Measurements from ENCODE around the gene ACOXL.

ACOXL gene

DNA sequence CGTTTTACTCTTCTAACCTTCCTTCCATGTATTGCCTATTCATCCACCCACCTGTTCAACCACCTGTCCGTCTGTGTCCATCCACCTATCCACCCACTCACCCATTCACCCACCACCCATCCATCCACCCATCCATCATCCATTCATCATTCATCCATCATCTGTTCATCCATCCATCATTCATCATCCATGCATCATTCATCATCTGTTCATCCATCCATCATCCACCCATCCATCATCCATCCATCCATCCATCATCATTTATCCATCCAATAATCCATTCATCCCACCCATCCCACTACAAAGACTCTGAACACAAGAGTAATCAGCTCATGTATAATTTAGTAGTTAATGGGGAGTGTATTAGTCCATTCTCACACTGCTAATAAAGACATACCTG, 78.0 kb downstream of the ACOXL start:
- H3K27ac ChIP-seq = no peak overlapping the region
- TF ChIP-seq, protein P1, sequence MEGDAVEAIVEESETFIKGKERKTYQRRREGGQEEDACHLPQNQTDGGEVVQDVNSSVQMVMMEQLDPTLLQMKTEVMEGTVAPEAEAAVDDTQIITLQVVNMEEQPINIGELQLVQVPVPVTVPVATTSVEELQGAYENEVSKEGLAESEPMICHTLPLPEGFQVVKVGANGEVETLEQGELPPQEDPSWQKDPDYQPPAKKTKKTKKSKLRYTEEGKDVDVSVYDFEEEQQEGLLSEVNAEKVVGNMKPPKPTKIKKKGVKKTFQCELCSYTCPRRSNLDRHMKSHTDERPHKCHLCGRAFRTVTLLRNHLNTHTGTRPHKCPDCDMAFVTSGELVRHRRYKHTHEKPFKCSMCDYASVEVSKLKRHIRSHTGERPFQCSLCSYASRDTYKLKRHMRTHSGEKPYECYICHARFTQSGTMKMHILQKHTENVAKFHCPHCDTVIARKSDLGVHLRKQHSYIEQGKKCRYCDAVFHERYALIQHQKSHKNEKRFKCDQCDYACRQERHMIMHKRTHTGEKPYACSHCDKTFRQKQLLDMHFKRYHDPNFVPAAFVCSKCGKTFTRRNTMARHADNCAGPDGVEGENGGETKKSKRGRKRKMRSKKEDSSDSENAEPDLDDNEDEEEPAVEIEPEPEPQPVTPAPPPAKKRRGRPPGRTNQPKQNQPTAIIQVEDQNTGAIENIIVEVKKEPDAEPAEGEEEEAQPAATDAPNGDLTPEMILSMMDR (conservative IDR thresholded peaks at IDR 0.05) = no peak

DNA sequence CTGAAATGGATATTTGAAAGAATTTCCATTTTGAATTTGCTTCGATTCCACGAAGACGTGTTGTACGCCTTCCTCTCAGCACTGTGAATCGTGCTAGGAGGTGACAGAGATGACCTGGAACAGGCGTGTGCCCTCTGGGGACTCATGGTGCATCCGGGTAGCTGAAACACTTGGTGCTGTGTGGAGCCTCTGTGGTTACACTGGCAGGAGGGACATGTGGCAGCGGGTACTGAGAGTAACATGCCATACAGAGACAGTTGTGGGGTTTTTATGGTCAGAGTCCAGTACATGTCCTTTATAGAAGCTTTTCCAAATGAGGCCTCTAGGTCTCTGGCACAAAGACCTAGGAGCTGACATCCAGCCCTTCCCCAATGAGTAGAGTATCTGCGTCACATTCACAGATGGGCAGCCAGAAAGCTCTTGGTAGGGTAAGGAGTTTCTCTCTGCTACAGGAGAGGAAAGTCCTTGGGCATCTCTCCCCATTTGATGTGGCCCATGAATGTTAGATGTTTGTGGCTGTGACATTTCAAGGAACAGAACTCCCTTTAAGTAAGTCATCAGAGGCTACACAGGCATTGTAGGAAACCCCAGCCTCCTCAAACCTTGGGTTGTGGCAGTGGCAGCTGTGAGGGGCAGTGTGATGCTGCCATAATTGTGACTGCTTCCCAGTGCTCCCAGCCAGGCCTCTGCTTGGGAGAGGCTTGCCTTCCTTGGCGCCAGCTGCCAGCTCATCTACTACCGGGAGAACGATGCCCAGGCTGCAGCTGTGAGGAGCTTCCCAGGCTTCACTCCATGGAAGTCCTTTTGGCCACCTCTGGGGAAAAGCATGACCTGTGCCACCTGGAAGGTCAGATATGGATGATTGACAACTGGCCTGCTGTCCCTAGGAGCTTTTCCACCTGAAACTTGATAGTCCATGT, 80.6 kb downstream of the ACOXL start:
- H3K27ac ChIP-seq = no peak overlapping the region
- TF ChIP-seq, protein P1 (conservative IDR thresholded peaks at IDR 0.05) = no peak

DNA sequence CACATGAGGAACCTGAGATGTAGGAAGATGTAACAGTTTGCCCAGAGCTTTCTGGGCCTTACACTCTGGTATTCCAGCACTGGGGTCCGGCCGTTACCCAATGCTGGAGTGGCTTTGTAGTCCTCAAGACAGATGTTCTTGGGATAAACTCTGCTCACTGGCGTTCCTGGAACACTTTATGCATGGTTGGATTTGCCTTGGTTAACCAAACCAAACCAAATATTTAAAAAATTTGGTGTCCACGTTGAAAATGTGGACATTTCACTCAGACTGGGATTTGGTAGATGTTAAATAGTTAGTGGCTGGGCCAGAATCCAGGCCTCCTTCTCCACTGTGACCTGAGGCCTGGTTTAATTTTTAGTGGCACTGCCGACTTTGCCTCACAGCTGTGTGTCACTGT, 81.5 kb downstream of the ACOXL start:
- no peak overlapping the region for H3K27ac ChIP-seq
- TF ChIP-seq, protein P1 (conservative IDR thresholded peaks at IDR 0.05) = no peak

DNA sequence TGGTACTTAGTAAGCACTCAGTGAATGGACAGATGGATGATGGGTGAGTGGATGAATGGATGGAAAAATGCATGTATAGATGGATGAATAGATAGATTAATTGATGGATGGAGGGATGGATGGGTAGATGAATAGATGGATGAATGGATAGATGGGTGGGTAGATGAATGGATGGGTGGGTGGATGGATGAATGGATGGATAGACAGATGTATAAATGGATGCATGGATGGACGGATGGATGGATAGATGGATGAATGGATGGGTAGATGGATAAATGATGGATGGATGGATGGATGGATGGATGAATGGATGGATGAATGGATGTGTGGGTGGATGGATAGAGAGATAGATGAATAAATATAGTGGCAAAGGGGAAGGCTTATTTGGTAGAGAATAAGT, 83.6 kb downstream of the ACOXL start:
- TF ChIP-seq, protein P1 (conservative IDR thresholded peaks at IDR 0.05) = no peak
- H3K27ac ChIP-seq = no peak overlapping the region

DNA sequence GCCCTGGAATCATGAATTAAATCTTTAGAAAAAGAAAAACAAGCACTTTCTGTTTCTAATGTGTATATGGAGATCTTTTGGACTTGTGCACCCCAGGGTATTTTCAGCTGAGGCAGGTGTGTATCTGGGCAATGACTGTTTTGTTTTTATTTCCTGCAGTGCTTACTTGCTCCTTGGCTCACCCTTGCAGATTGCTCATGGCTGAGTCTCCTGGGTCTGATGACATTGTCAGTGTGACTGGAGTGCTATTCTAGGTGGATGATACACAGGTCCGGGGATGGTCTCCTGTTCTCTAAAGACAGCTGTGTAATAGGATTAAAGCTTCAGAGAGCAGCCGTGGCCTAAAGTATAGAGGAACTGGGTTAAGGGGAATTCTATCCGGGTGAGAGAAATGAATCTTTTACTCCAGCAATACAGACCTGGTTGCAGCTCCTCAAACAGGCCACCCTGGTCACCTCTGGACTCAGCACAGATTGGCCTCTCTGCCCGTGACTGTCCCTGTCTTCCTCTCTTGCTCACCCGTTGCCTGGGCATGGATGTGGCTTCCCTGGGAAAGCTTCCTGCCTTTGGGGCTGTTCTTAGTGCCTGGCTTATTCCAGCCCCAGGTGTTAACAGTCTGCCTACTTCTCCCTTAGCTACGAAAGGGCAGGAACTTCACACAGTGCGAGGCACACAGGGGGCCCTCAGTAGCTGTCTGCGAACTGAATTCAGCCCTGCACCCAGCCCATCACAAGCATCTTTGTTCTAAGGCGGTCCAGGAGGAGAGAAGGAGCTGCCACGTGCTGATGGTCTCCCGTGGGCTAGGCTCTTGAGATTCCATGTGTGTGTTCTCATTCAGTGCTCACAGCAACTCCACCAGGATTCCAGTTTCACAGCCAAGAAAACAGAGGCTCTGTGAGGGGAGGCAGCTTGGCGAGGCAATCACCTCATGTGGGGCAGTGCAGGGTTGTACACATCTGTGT, 84.3 kb downstream of the ACOXL start:
- H3K27ac ChIP-seq = no peak overlapping the region
- TF ChIP-seq, protein P1 (conservative IDR thresholded peaks at IDR 0.05) = no peak

DNA sequence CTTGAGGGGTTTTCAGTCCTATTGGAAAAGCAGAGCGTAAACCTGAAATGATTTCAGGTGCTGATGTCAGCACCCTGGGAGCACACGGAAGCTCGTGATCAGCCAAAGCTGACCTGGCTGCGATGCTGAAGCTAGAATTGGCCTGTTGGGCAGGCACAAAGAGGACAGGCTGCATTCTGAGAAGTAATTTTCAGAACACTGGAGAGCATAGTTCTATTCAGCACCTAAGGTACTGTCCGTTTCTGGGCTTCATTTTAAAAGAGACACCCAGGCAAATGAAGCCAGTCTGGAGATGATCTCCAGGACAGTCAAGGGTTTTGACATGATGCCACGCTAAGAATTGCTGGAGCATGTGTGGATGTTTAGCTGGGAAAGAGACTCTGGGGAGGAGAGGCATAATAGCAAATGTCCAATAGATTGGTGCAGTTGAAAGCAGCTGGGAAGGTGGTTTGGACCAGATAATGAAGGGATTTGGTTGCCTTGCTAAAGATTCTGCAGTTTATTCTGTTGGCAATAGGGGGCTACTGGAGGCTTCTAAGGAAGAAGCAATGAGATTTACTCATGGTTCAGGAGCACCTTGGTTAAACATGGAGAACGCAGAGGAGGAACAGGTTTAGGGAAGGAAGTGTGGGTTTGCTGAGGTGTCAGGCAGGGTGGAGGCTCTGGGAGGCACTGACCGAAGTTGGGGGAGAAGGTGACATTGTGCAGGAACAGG, 86.6 kb downstream of the ACOXL start:
- H3K27ac ChIP-seq = no peak overlapping the region
- TF ChIP-seq, protein P1 (conservative IDR thresholded peaks at IDR 0.05) = no peak

Measured in VCaP (cell line).